ENCODE results near the gene OR51B4.

GRCh38 chr11:5283882-5284281 is 17.9 kb downstream of the OR51B4 start:
- no peak for TF ChIP-seq GATA3 (IDR thresholded peaks at IDR 0.05; ENCODE audit: low read depth, low read length)
- no peak for TF ChIP-seq GATA2 (IDR thresholded peaks at IDR 0.05; ENCODE audit: low read depth, low read length)

Measured in SH-SY5Y (cell line).